SK-N-MC (cell line): ENCODE results near the gene REG1B.

ENCODE experiments used
- EZH2 ChIP-seq: fragments of 200-600 bp; sonication (generic); IDR thresholded peaks from one replicate; pipeline ENCODE4 v1.6.1; 2017; ENCODE audit warnings: antibody characterized with exemption
- POLR2AphosphoS5 ChIP-seq: IDR thresholded peaks from 2 replicates; pipeline ENCODE4 v1.6.1; 2012; ENCODE audit warnings: mild to moderate bottlenecking, low read depth, low read length, borderline replicate concordance

- TF ChIP-seq EZH2 (no peak), POLR2AphosphoS5 (no peak)
Measured at GRCh38 chr2:79071078-79071477, 16.7 kb downstream of the REG1B start.
